Keratinocyte (primary cell): ENCODE results near the gene SORBS2. TPM values are rescaled to one million over a fixed set of nuclear protein-coding genes. Genes with fewer than 3 reads are reported as not detected.

Source experiments
- DNase-seq: peaks from one replicate; pipeline ENCODE4 v3.0.0-alpha.2; 2011; ENCODE audit warnings: low read depth, missing footprints, low spot score
- FAIRE-seq: peaks from 2 replicates; lab custom pipeline; 2011; peaks lifted over from hg19 to GRCh38; lab: Jason Lieb, UNC
- H2AFZ ChIP-seq: 2 replicates; pipeline ENCODE4 v1.6.0; 2012; ENCODE audit warnings: low read length, control low read depth, inconsistent platforms; ENCODE audit not compliant: control insufficient read depth
- H3K27ac ChIP-seq: 2 replicates; pipeline ENCODE4 v1.5.1; 2011; ENCODE audit warnings: low read length; ENCODE audit not compliant: control insufficient read depth, insufficient read depth
- H3K27me3 ChIP-seq: 3 replicates; pipeline ENCODE4 v1.6.0; 2011; ENCODE audit warnings: low read length; ENCODE audit not compliant: control insufficient read depth, insufficient read depth; ENCODE audit errors: extremely low read depth
- H3K36me3 ChIP-seq, 2 experiments: 2 replicates in 1 of 2; 3 replicates in 1 of 2; pipeline ENCODE4 v1.5.1; 2011; ENCODE audit warnings: low read length in 2 of 2, mild to moderate bottlenecking in 1 of 2; ENCODE audit not compliant: control insufficient read depth in 2 of 2, insufficient read depth in 2 of 2; ENCODE audit errors: extremely low read depth in 1 of 2
- H3K4me1 ChIP-seq: 3 replicates; pipeline ENCODE4 v1.5.1; 2011; ENCODE audit warnings: low read length; ENCODE audit not compliant: control insufficient read depth, insufficient read depth; ENCODE audit errors: extremely low read depth
- H3K4me2 ChIP-seq: 3 replicates; pipeline ENCODE4 v1.6.0; 2011; ENCODE audit warnings: low read depth, low read length; ENCODE audit not compliant: control insufficient read depth, insufficient read depth; ENCODE audit errors: extremely low read depth
- H3K4me3 ChIP-seq, 3 experiments: fragments of 200-600 bp in 1 of 3; sonication (generic) in 1 of 3; 2 replicates in 2 of 3; 3 replicates in 1 of 3; pipeline ENCODE4 v1.5.1; 2011 to 2016; ENCODE audit warnings: low read length in 3 of 3, mild to moderate bottlenecking in 3 of 3, control low read depth in 2 of 3, inconsistent platforms in 1 of 3, low read depth in 1 of 3, mixed read lengths in 1 of 3, mixed run types in 1 of 3, moderate library complexity in 1 of 3; ENCODE audit not compliant: control insufficient read depth in 2 of 3, insufficient read depth in 2 of 3; ENCODE audit errors: extremely low read depth in 1 of 3
- H3K79me2 ChIP-seq: 2 replicates; pipeline ENCODE4 v1.6.0; 2012; ENCODE audit warnings: low read length; ENCODE audit not compliant: control insufficient read depth, insufficient read depth
- H3K9ac ChIP-seq: 3 replicates; pipeline ENCODE4 v1.6.0; 2011; ENCODE audit warnings: low read length; ENCODE audit not compliant: control insufficient read depth, insufficient read depth; ENCODE audit errors: extremely low read depth
- H3K9me1 ChIP-seq: 3 replicates; pipeline ENCODE4 v1.6.0; 2011; ENCODE audit warnings: low read length; ENCODE audit not compliant: control insufficient read depth, insufficient read depth; ENCODE audit errors: extremely low read depth
- H3K9me3 ChIP-seq: 2 replicates; pipeline ENCODE4 v1.5.1; 2012; ENCODE audit warnings: low read depth, low read length; ENCODE audit not compliant: control insufficient read depth
- H4K20me1 ChIP-seq: 3 replicates; pipeline ENCODE4 v1.6.0; 2011; ENCODE audit warnings: low read length; ENCODE audit not compliant: control insufficient read depth, insufficient read depth; ENCODE audit errors: extremely low read depth
- EZH2 ChIP-seq: IDR thresholded peaks from one replicate; pipeline ENCODE4 v1.6.1; 2012; ENCODE audit warnings: inconsistent platforms, mild to moderate bottlenecking, low read length, moderate library complexity
- dilution Hi-C: fragments of 300-500 bp; cut with MboI; formaldehyde crosslinking; loops from one replicate; pipeline ENCODE4 v1.7.0; 2020; ENCODE audit warnings: low sequenced_read_pairs; ENCODE audit not compliant: extremely low pct_ligation_motif_present
- polyA plus RNA-seq, 5 experiments: library from polyadenylated mRNA; depleted of rRNA in 3 of 5; stranded (reverse) in 3 of 5; stranded (forward) in 1 of 5; unstranded in 1 of 5; fragments of >200 nt; gene quantifications; 1 replicate in 1 of 5; 2 replicates in 3 of 5; 3 replicates in 1 of 5; pipeline versions ENCODE4 v1.2.1 to v1.2.3, GENCODE V29; 2011 to 2012; ENCODE audit warnings: missing spikeins in 2 of 5, low read depth in 1 of 5, low replicate concordance in 1 of 5
- TF ChIP-seq, protein P1 (sequence below), 3 experiments: IDR thresholded peaks in 1 of 3; conservative IDR thresholded peaks in 1 of 3; optimal IDR thresholded peaks in 1 of 3; 2 replicates in 2 of 3; 3 replicates in 1 of 3; pipeline versions ENCODE3 to v1.5.1; 2011; ENCODE audit warnings: low read length in 3 of 3, mild to moderate bottlenecking in 3 of 3, moderate library complexity in 2 of 3, control low read depth in 1 of 3, inconsistent platforms in 1 of 3; ENCODE audit not compliant: insufficient read depth in 2 of 3; ENCODE audit errors: extremely low read depth in 1 of 3

Gene SORBS2
- polyA plus RNA-seq, 1 donor (not counting 4 experiments of a cell fraction or from before 2014, with no cell fraction given) = 0.14 TPM

DNA sequence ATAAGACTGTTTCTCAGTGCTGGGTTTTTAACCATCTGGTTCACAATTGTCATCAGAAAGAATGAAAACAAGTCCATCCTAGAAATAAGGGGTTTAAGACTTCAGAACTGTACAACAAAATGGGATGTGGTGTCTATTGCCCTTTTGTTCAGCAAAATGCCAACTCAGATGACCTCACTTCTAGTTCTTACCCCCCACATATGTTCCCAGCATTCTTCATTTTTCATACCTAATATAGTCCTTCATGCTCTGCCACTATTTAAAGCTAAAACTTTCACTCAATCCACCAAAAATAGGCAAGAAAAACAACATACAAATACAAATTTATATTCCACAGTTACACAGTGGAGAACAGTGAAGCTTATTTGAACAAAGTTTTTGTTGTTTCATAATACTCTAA is 111.4 kb downstream of the SORBS2 start:
- no peak for DNase-seq
- H3K27ac ChIP-seq = no peak overlapping the region
- TF ChIP-seq, protein P1, sequence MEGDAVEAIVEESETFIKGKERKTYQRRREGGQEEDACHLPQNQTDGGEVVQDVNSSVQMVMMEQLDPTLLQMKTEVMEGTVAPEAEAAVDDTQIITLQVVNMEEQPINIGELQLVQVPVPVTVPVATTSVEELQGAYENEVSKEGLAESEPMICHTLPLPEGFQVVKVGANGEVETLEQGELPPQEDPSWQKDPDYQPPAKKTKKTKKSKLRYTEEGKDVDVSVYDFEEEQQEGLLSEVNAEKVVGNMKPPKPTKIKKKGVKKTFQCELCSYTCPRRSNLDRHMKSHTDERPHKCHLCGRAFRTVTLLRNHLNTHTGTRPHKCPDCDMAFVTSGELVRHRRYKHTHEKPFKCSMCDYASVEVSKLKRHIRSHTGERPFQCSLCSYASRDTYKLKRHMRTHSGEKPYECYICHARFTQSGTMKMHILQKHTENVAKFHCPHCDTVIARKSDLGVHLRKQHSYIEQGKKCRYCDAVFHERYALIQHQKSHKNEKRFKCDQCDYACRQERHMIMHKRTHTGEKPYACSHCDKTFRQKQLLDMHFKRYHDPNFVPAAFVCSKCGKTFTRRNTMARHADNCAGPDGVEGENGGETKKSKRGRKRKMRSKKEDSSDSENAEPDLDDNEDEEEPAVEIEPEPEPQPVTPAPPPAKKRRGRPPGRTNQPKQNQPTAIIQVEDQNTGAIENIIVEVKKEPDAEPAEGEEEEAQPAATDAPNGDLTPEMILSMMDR (optimal IDR thresholded peaks at IDR 0.05 in 1 of 3, IDR thresholded peaks at IDR 0.05 in 1 of 3, conservative IDR thresholded peaks at IDR 0.05 in 1 of 3; ENCODE audit: extremely low read depth in 1 of 3, insufficient read depth in 2 of 3, low read length in 3 of 3) = no peak
- no peak for TF ChIP-seq EZH2
- dilution Hi-C loops = no loop called here
- H3K79me2 ChIP-seq = no peaks in the 10 kb centered on the region
- no peaks in the 10 kb centered on the region for H3K4me1 ChIP-seq
- no peak for FAIRE-seq
- H3K9ac ChIP-seq = no peak overlapping the region
- no peaks in the 10 kb centered on the region for H3K27me3 ChIP-seq
- no peaks in the 10 kb centered on the region for H4K20me1 ChIP-seq
- no peak overlapping the region for H2AFZ ChIP-seq
- H3K36me3 ChIP-seq = no peaks in the 10 kb centered on the region
- H3K9me3 ChIP-seq = no peaks in the 10 kb centered on the region
- H3K9me1 ChIP-seq = no peaks in the 10 kb centered on the region
- no peak overlapping the region for H3K4me3 ChIP-seq
- H3K4me2 ChIP-seq = no peak overlapping the region

DNA sequence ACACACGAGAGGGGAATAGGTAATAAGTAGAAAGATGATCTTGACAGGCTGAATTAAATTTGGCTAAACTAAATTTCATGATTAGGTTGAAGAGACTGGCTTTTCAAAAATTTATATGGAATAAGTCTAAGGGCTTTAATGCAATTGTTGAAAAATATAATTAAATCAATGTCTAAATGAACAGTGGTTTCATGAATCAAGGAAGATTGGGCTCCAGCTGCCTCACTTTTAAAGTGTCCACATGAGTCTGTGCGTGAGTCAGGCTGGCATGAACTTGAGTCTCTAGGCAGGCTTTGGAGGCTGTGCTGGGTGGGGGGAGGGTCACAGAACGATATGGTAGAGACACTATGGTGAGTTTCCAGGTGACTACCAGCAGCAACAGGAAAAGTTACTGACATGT is 111.9 kb downstream of the SORBS2 start:
- Histone ChIP-seq H3K4me1 (no peaks in the 10 kb centered on the region), H3K4me2 (no peak overlapping the region), H3K4me3 (no peak overlapping the region), H3K27ac (no peak overlapping the region), H3K9me1 (no peaks in the 10 kb centered on the region), H3K9ac (no peak overlapping the region), H3K79me2 (no peaks in the 10 kb centered on the region), H3K36me3 (no peaks in the 10 kb centered on the region), H3K9me3 (no peaks in the 10 kb centered on the region), H2AFZ (no peak overlapping the region), H4K20me1 (no peaks in the 10 kb centered on the region), H3K27me3 (no peaks in the 10 kb centered on the region)
- dilution Hi-C loops = no loop called here
- TF ChIP-seq, protein P1 (optimal IDR thresholded peaks at IDR 0.05 in 1 of 3, IDR thresholded peaks at IDR 0.05 in 1 of 3, conservative IDR thresholded peaks at IDR 0.05 in 1 of 3; ENCODE audit: extremely low read depth in 1 of 3, insufficient read depth in 2 of 3, low read length in 3 of 3) = no peak
- TF ChIP-seq EZH2 = no peak
- FAIRE-seq (no peak), DNase-seq (no peak)
